Measurements from ENCODE around the gene APRT.

- TF ChIP-seq CTCF (IDR thresholded peaks at IDR 0.05) (no peak), EZH2 (IDR thresholded peaks at IDR 0.05) (no peak)
Measured at GRCh38 chr16:88807142-88807625, 4.5 kb downstream of the APRT start.

Measured in neural progenitor cell (in vitro differentiated cells).